Measurements from ENCODE around the gene EIF3K.
"Not testable (repeated sequence)": the region's sequence is repeated elsewhere in the genome, so short reads cannot be mapped to it uniquely, and the experiment has no call there.

EIF3K gene

DNA sequence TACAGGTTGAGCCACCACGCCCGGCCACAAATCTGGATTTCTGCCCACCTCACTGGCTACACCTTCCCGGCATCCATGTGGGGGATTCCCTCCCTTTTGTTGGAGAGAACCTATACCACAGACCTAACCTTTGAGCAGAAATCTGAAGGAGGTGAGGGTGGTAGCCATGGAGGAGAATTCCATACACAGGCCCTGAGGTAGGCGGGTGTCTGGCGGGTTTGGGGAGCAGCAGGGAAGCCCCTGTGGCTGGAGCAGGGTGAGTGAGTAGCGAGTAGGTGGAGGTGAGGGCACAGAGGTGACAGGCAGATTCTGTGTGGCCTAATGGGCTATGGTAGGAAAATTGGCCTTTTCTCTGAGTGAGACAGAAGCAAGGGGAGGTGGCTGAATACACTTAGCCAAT is 10.6 kb downstream of the EIF3K start:
- ATAC-seq (ENCODE audit: low read depth) (no peak), DNase-seq (ENCODE audit: low spot score) (no peak)
- H3K36me3 ChIP-seq (ENCODE audit: low read depth), result peaks cover 83% of the 10 kb centered on the region
- H3K9me3 ChIP-seq (ENCODE audit: severe bottlenecking), result no peaks in the 10 kb centered on the region
- TF ChIP-seq, protein P1, sequence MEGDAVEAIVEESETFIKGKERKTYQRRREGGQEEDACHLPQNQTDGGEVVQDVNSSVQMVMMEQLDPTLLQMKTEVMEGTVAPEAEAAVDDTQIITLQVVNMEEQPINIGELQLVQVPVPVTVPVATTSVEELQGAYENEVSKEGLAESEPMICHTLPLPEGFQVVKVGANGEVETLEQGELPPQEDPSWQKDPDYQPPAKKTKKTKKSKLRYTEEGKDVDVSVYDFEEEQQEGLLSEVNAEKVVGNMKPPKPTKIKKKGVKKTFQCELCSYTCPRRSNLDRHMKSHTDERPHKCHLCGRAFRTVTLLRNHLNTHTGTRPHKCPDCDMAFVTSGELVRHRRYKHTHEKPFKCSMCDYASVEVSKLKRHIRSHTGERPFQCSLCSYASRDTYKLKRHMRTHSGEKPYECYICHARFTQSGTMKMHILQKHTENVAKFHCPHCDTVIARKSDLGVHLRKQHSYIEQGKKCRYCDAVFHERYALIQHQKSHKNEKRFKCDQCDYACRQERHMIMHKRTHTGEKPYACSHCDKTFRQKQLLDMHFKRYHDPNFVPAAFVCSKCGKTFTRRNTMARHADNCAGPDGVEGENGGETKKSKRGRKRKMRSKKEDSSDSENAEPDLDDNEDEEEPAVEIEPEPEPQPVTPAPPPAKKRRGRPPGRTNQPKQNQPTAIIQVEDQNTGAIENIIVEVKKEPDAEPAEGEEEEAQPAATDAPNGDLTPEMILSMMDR (IDR thresholded peaks at IDR 0.05; ENCODE audit: poor library complexity, severe bottlenecking), result no peak
- peaks cover 17% of the 10 kb centered on the region for H3K4me1 ChIP-seq (ENCODE audit: insufficient read depth, poor library complexity, severe bottlenecking)
- no peaks in the 10 kb centered on the region for H3K27me3 ChIP-seq (ENCODE audit: insufficient read depth, poor library complexity, severe bottlenecking)
- no peak overlapping the region for H3K27ac ChIP-seq (ENCODE audit: poor library complexity, severe bottlenecking)
- no peak overlapping the region for H3K4me3 ChIP-seq (ENCODE audit: severe bottlenecking)

DNA sequence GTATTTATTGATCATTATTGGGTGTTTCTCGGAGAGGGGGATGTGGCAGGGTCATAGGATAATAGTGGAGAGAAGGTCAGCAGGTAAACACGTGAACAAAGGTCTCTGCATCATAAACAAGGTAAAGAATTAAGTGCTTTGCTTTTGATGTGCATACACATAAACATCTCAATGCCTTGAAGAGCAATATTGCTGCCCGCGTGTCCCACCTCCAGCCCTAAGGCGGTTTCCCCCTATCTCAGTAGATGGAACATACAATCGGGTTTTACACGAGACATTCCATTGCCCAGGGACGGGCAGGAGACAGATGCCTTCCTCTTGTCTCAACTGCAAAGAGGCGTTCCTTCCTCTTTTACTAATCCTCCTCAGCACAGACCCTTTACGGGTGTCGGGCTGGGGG is 12.3 kb downstream of the EIF3K start:
- H3K9me3 ChIP-seq (ENCODE audit: severe bottlenecking); DNase-seq (ENCODE audit: low spot score); H3K27me3 ChIP-seq (ENCODE audit: insufficient read depth, poor library complexity, severe bottlenecking); H3K4me3 ChIP-seq (ENCODE audit: severe bottlenecking); ATAC-seq (ENCODE audit: low read depth): not testable (repeated sequence)
- Histone ChIP-seq H3K27ac (ENCODE audit: poor library complexity, severe bottlenecking) (peak overlapping the region; percentile 65), H3K4me1 (ENCODE audit: insufficient read depth, poor library complexity, severe bottlenecking) (peaks cover 26% of the 10 kb centered on the region), H3K36me3 (ENCODE audit: low read depth) (peaks cover 83% of the 10 kb centered on the region)

DNA sequence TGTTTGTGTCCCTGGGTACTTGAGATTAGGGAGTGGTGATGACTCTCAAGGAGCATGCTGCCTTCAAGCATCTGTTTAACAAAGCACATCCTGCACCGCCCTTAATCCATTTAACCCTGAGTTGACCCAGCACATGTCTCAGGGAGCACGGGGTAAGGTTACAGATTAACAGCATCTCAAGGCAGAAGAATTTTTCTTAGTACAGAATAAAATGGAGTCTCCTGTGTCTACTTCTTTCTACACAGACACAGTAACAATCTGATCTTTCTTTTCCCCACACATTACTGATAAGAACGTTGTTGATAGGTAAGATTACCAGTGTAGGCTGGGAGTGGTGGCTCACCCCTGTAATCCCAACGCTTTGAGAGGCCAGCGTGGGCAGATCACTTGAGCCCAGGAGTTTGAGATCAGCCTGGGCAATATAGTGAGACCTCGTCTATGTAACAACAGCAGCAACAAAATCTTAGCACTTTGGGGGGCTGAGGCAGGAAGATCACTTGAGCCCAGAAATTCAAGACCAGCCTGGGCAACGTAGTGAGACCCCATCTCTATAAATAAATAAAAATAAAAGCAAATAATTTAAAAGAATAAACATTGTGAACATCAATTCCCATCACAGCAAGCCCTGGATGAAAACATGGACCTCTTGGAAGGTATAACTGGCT is 13.0 kb downstream of the EIF3K start:
- Histone ChIP-seq H3K27ac (ENCODE audit: poor library complexity, severe bottlenecking) (peak overlapping the region; percentile 65), H3K4me1 (ENCODE audit: insufficient read depth, poor library complexity, severe bottlenecking) (peaks cover 30% of the 10 kb centered on the region), H3K36me3 (ENCODE audit: low read depth) (peaks cover 80% of the 10 kb centered on the region)
- DNase-seq (ENCODE audit: low spot score); H3K9me3 ChIP-seq (ENCODE audit: severe bottlenecking); H3K27me3 ChIP-seq (ENCODE audit: insufficient read depth, poor library complexity, severe bottlenecking); ATAC-seq (ENCODE audit: low read depth); H3K4me3 ChIP-seq (ENCODE audit: severe bottlenecking): not testable (repeated sequence)

DNA sequence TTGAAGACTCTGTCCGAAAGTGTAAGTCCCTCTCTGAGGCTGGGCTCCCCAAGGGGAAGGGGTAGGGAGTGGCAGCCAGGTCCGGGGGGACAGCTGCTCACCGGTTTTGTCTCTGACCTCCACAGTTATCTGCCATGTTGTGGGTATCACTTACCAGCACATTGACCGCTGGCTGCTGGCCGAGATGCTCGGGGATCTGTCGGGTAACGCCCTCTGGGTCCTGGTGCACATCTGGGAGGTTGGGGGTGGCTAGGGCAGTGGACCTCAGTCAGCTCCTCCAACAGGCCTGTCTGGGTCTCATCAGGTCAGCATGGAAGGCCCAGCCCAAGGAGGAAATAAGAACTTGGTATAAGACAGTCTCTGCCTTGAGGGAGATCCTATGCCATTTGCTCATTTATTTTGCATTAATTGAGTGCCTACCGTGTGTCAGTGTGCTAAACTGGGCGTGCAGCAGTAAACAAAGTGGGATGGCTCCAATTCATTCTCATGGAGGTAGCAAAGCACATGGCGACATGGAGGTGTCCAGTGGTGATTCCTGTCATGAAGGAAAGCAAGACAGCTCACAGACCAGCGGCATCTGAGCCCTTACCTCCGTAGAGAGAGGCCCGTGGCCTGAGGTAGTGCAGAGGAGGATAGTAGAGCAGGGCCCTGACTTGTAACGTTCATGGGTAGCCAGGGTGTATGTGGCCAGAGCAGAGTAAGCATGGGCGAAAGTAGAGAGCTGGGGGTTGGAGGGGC is 13.7 kb downstream of the EIF3K start:
- TF ChIP-seq, protein P1 (IDR thresholded peaks at IDR 0.05; ENCODE audit: poor library complexity, severe bottlenecking), result no peak
- Histone ChIP-seq H3K27me3 (ENCODE audit: insufficient read depth, poor library complexity, severe bottlenecking) (no peaks in the 10 kb centered on the region), H3K9me3 (ENCODE audit: severe bottlenecking) (no peaks in the 10 kb centered on the region), H3K4me1 (ENCODE audit: insufficient read depth, poor library complexity, severe bottlenecking) (peaks cover 36% of the 10 kb centered on the region), H3K36me3 (ENCODE audit: low read depth) (peaks cover 73% of the 10 kb centered on the region), H3K4me3 (ENCODE audit: severe bottlenecking) (no peak overlapping the region), H3K27ac (ENCODE audit: poor library complexity, severe bottlenecking) (peak overlapping the region; percentile 65)
- ATAC-seq (ENCODE audit: low read depth) (no peak), DNase-seq (ENCODE audit: low spot score) (no peak)

DNA sequence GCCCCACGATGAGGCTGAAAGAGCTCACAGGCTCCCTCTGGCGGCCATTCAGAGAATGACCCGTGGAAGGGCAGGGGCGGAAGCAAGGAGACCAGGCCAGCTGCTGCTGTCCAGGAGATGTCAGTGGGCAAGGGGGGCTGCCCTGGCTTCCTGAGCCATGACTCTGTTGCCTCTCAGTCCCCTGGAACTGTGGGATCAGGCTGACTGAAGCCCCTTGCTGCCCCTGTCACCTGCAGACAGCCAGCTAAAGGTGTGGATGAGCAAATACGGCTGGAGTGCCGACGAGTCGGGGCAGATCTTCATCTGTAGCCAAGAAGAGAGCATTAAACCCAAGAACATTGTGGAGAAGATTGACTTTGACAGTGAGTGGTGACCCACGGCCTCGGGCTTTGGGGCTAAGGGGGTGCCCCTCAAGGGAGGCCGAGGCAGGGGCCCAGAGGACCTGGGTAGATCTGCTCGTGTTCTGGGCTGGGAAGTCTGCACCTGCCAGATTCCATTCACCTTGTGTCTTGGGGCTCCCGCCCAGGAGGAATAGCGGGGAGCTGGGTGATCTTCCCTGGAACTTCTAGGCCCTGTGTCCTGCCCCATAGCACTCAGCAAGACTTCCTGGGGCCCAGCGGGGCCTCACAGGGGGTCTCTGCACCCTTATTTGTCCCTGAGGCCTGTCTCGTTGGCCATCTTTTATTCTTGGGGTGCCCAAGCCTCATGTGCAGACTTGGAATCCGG is 15.9 kb downstream of the EIF3K start:
- Histone ChIP-seq H3K4me3 (ENCODE audit: severe bottlenecking) (no peak overlapping the region), H3K36me3 (ENCODE audit: low read depth) (peaks cover 55% of the 10 kb centered on the region), H3K9me3 (ENCODE audit: severe bottlenecking) (no peaks in the 10 kb centered on the region), H3K27me3 (ENCODE audit: insufficient read depth, poor library complexity, severe bottlenecking) (no peaks in the 10 kb centered on the region), H3K4me1 (ENCODE audit: insufficient read depth, poor library complexity, severe bottlenecking) (peaks cover 49% of the 10 kb centered on the region), H3K27ac (ENCODE audit: poor library complexity, severe bottlenecking) (peak overlapping the region; percentile 84)
- ATAC-seq (ENCODE audit: low read depth) (no peak), DNase-seq (ENCODE audit: low spot score) (no peak)
- TF ChIP-seq, protein P1 (IDR thresholded peaks at IDR 0.05; ENCODE audit: poor library complexity, severe bottlenecking), result peak; percentile 95

All from RWPE2 (cell line).